Activated CD4-positive, alpha-beta T cell treated with anti-CD3 and anti-CD28 coated beads, Interleukin-2, amount 50 U/mL, for 4 hours (primary cell): ENCODE data around the gene TCF25.

Experiments used
- DNase-seq, 2 experiments: peaks; one replicate each; pipeline ENCODE4 v3.0.0-alpha.2; 2020

Gene TCF25

GRCh38 chr16:89880477-89881367 lies 7.3 kb downstream of the TCF25 start:
- DNase-seq, result no peak

GRCh38 chr16:89881368-89881730 lies 8.0 kb downstream of the TCF25 start:
- no peak for DNase-seq

- no peak for DNase-seq
Observed at GRCh38 chr16:89883346-89884040, 10.1 kb downstream of the TCF25 start.

- DNase-seq, result no peak
Observed at GRCh38 chr16:89884041-89884421, 10.6 kb downstream of the TCF25 start.

GRCh38 chr16:89887243-89887642 lies 13.9 kb downstream of the TCF25 start:
- no peak for DNase-seq

- peak in 1 of 2 experiments; percentile 11 for DNase-seq
Observed at GRCh38 chr16:89890200-89890599, 16.8 kb downstream of the TCF25 start.

- DNase-seq, result no peak
Observed at GRCh38 chr16:89890886-89891657, 17.7 kb downstream of the TCF25 start.

GRCh38 chr16:89892055-89892630 lies 18.8 kb downstream of the TCF25 start:
- no peak for DNase-seq

GRCh38 chr16:89892635-89893034 lies 19.2 kb downstream of the TCF25 start:
- DNase-seq, result no peak

GRCh38 chr16:89893642-89894548 lies 20.5 kb downstream of the TCF25 start:
- no peak for DNase-seq

- no peak for DNase-seq
Observed at GRCh38 chr16:89895482-89896250, 22.3 kb downstream of the TCF25 start.

- no peak for DNase-seq
Observed at GRCh38 chr16:89897204-89897603, 23.8 kb downstream of the TCF25 start.

- DNase-seq, result no peak
Observed at GRCh38 chr16:89898201-89898967, 25.0 kb downstream of the TCF25 start.

GRCh38 chr16:89899879-89900481 lies 26.6 kb downstream of the TCF25 start:
- no peak for DNase-seq

GRCh38 chr16:89900885-89901284 lies 27.5 kb downstream of the TCF25 start:
- no peak for DNase-seq

- no peak for DNase-seq
Observed at GRCh38 chr16:89902980-89903379, 29.6 kb downstream of the TCF25 start.

GRCh38 chr16:89903908-89904515 lies 30.6 kb downstream of the TCF25 start:
- no peak for DNase-seq

GRCh38 chr16:89904606-89905510 lies 31.5 kb downstream of the TCF25 start:
- DNase-seq, result no peak
